H1 (cell line): ENCODE measurements around the gene PLCB4. TPM values are rescaled to one million over a fixed set of nuclear protein-coding genes. Genes with fewer than 3 reads are reported as not detected.

Experiments
- FOSL1 ChIP-seq: IDR thresholded peaks from 2 replicates; pipeline ENCODE4 v1.6.1; 2011; ENCODE audit warnings: mild to moderate bottlenecking, low read depth, low read length, moderate library complexity; ENCODE audit not compliant: insufficient read depth
- NANOG ChIP-seq: IDR thresholded peaks from 2 replicates; pipeline ENCODE4 v1.6.1; 2011; ENCODE audit warnings: low read length, low read depth, mild to moderate bottlenecking, inconsistent platforms; ENCODE audit not compliant: insufficient read depth, poor library complexity, severe bottlenecking
- POLR2AphosphoS5 ChIP-seq: IDR thresholded peaks from 2 replicates; pipeline ENCODE4 v1.6.1; 2011; ENCODE audit warnings: low read depth, low read length
- polyA plus RNA-seq, 7 experiments: library from polyadenylated mRNA; depleted of rRNA in 3 of 7; stranded (reverse) in 5 of 7; unstranded in 2 of 7; fragments of >200 nt in 5 of 7; fragments of 200-250 nt in 2 of 7; gene quantifications; 1 replicate in 5 of 7; 2 replicates in 1 of 7; 4 replicates in 1 of 7; pipeline versions ENCODE4 v1.2.1 to v1.2.3, GENCODE V29; 2011 to 2013; ENCODE audit warnings: missing spikeins in 2 of 7, mixed read lengths in 2 of 7
- total RNA-seq: library from RNA; stranded (reverse); fragmentation: NEBNext Ultra II Directional; extraction: Animal tissue kit (Norgen Biotek cat#: 25700); gene quantifications from 2 replicates; pipeline ENCODE4 v1.2.1, GENCODE V29; 2021
- TF ChIP-seq, protein P1 (sequence below): IDR thresholded peaks from 2 replicates; pipeline ENCODE4 v1.6.1; 2011; ENCODE audit warnings: low read depth, mild to moderate bottlenecking, low read length; ENCODE audit not compliant: insufficient read depth

PLCB4 gene
- total and polyA plus RNA-seq, 2 of the 8 experiments (the other 6 are each of a cell fraction or from before 2014, with no cell fraction given), result 3.2 to 14.1 TPM

DNA sequence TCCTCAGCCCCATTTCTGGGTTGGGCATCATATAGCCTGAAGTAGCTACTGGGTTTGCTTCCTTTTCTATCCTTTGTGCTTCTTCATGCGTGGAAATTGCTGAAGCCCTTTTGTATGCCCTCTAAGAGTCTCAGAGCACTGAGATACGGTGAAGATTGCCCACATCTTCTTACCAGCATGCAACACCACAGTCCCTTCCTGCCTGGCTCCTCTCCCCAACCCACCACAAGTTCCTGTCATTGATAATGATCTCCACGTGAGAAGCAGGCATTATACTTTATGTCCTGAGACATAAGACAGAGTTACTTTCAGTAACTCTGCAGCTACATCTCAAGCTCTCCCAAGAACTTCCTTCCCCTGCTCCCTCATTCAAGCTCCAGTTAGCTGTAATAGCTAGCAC is 15.8 kb upstream of the PLCB4 start (continued):
- no peak for TF ChIP-seq NANOG
- no peak for TF ChIP-seq FOSL1
- TF ChIP-seq, protein P1, sequence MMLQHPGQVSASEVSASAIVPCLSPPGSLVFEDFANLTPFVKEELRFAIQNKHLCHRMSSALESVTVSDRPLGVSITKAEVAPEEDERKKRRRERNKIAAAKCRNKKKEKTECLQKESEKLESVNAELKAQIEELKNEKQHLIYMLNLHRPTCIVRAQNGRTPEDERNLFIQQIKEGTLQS, result no peak
- no peak for TF ChIP-seq POLR2AphosphoS5
